Measurements from ENCODE around the gene VTA1. TPM values are rescaled to one million over a fixed set of nuclear protein-coding genes. Genes with fewer than 3 reads are reported as not detected.
"Not testable (repeated sequence)": the region's sequence is repeated elsewhere in the genome, so short reads cannot be mapped to it uniquely, and the experiment has no call there.

The VTA1 gene
- total and polyA plus RNA-seq, 2 of the 8 experiments (the other 6 are each of a cell fraction or from before 2014, with no cell fraction given): 63.6 to 67.0 TPM

DNA sequence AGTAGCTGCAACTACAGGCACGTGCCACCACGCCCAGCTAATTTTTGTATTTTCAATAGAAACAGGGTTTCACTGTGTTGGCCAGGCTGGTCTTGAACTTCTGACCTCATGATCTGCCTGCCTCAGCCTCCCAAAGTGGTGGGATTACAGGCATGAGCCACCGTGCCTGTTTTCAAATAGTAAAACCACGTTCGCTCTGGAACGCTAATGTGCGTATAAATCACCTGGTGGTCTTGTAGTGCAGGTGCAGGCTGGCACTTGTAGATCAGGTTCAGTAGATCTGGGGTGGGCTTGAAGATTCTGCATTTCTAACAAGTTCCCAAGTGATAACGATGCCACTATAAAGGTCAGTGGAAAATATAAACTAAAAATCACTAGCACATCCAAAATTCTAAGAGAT, 41.3 kb downstream of the VTA1 start:
- H2AFZ ChIP-seq (ENCODE audit: low read length); H4K20me1 ChIP-seq (replicated peaks in 1 of 2; ENCODE audit: control insufficient read depth in 1 of 2, insufficient read depth in 2 of 2, low read length in 2 of 2); H2BK120ac ChIP-seq (replicated peaks; ENCODE audit: low read depth, low read length); H3K14ac ChIP-seq (ENCODE audit: insufficient read length); H2BK15ac ChIP-seq (ENCODE audit: low read length); DNase-seq (ENCODE audit: low read depth in 1 of 2, low spot score in 2 of 2); H3K23me2 ChIP-seq (ENCODE audit: low read depth, low read length); H3K27me3 ChIP-seq (replicated peaks in 1 of 4; ENCODE audit: control insufficient read depth in 3 of 4, extremely low read depth in 1 of 4, insufficient read depth in 3 of 4, low read length in 3 of 4); H3K56ac ChIP-seq (replicated peaks; ENCODE audit: insufficient read length, low read depth, low read length); H3K4me1 ChIP-seq (replicated peaks in 1 of 4; ENCODE audit: control insufficient read depth in 3 of 4, insufficient read depth in 4 of 4, low read length in 3 of 4); H3K9ac ChIP-seq (replicated peaks in 1 of 4; ENCODE audit: extremely low read depth in 1 of 4, low read depth in 3 of 4, low read length in 3 of 4); H2BK12ac ChIP-seq (ENCODE audit: low read depth, low read length); H3K4me2 ChIP-seq (ENCODE audit: insufficient read depth in 1 of 2, low read depth in 2 of 2, low read length in 2 of 2); H4K5ac ChIP-seq (ENCODE audit: insufficient read length, low read depth, low read length); H2BK5ac ChIP-seq (ENCODE audit: low read depth, low read length); H4K8ac ChIP-seq (ENCODE audit: extremely low read depth, insufficient read depth, low read length); H3K27ac ChIP-seq (ENCODE audit: low read depth, low read length); H3K4ac ChIP-seq (replicated peaks; ENCODE audit: insufficient read length, low read depth, low read length); H3K9me3 ChIP-seq (ENCODE audit: insufficient read depth in 2 of 2, low read depth in 1 of 2, low read length in 1 of 2); H3K79me1 ChIP-seq (ENCODE audit: low read depth, low read length); H4K91ac ChIP-seq (replicated peaks; ENCODE audit: insufficient read length, low read length); FAIRE-seq; H3K4me3 ChIP-seq (ENCODE audit: extremely low read depth in 1 of 4, insufficient read depth in 2 of 4, low read depth in 3 of 4, low read length in 4 of 4); H3K79me2 ChIP-seq (ENCODE audit: control insufficient read depth in 1 of 2, insufficient read depth in 2 of 2, low read length in 2 of 2); H2BK20ac ChIP-seq (ENCODE audit: low read length); H3K23ac ChIP-seq (ENCODE audit: insufficient read length); H2AK5ac ChIP-seq (ENCODE audit: low read depth, low read length); H3K18ac ChIP-seq (ENCODE audit: extremely low read depth, low read length): not testable (repeated sequence)
- peaks cover 0 to 11% (median 0%) of the 10 kb centered on the region in 4 experiments; a peak in 2 of 8 replicates for H3K36me3 ChIP-seq (ENCODE audit: control insufficient read depth in 2 of 4, insufficient read depth in 4 of 4, low read length in 3 of 4)
- POLR2A ChIA-PET (ENCODE audit: partially characterized antibody): interaction anchor here (1.2 kb wide), 1 partner anchor 114 kb away, joined by 3 read pairs; the partner anchor contains the start of gene ADGRG6
- WGBS, 2 experiments (ENCODE audit: extremely low coverage in 1 of 2, insufficient coverage in 1 of 2, insufficient read length in 1 of 2, insufficient replicate concordance in 2 of 2, low coverage in 1 of 2, low lambda C conversion rate in 2 of 2, missing lambda C conversion rate in 1 of 2): 95% methylated on average over 8 of the region's 8 CpGs; no CpG with 5 or more reads in 1 of the 2 experiments
- TF ChIP-seq, protein P1, sequence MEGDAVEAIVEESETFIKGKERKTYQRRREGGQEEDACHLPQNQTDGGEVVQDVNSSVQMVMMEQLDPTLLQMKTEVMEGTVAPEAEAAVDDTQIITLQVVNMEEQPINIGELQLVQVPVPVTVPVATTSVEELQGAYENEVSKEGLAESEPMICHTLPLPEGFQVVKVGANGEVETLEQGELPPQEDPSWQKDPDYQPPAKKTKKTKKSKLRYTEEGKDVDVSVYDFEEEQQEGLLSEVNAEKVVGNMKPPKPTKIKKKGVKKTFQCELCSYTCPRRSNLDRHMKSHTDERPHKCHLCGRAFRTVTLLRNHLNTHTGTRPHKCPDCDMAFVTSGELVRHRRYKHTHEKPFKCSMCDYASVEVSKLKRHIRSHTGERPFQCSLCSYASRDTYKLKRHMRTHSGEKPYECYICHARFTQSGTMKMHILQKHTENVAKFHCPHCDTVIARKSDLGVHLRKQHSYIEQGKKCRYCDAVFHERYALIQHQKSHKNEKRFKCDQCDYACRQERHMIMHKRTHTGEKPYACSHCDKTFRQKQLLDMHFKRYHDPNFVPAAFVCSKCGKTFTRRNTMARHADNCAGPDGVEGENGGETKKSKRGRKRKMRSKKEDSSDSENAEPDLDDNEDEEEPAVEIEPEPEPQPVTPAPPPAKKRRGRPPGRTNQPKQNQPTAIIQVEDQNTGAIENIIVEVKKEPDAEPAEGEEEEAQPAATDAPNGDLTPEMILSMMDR (IDR thresholded peaks at IDR 0.05; ENCODE audit: control extremely low read depth in 1 of 3, insufficient read depth in 1 of 3, low read depth in 1 of 3, low read length in 3 of 3): peak in 2 of 3 experiments; percentile 29 to 51; a peak in 3 of 4 replicates
- CTCF ChIA-PET (ENCODE audit: partially characterized antibody): interaction anchor here (0.7 to 5.0 kb wide), 11 partner anchors 10 to 84 kb away, joined by 3 to 35 read pairs (median 5); no protein-coding TSS in a partner anchor

Measured in H1 (cell line).